GM20000 (cell line): ENCODE data around the gene PDGFB.

Experiments used
- DNase-seq: peaks from one replicate; pipeline ENCODE4 v3.0.0; 2012; ENCODE audit warnings: low spot score
- CTCF ChIP-seq: IDR thresholded peaks from 2 replicates; pipeline ENCODE4 v1.5.1; 2012; ENCODE audit warnings: mild to moderate bottlenecking, control low read depth; ENCODE audit errors: extremely low read depth, missing control alignments

PDGFB gene

GRCh38 chr22:39256979-39257378 is 12.2 kb upstream of the PDGFB start:
- no peak for TF ChIP-seq CTCF
- no peak for DNase-seq

GRCh38 chr22:39256186-39256552 is 11.4 kb upstream of the PDGFB start:
- no peak for TF ChIP-seq CTCF
- DNase-seq: no peak

DNA sequence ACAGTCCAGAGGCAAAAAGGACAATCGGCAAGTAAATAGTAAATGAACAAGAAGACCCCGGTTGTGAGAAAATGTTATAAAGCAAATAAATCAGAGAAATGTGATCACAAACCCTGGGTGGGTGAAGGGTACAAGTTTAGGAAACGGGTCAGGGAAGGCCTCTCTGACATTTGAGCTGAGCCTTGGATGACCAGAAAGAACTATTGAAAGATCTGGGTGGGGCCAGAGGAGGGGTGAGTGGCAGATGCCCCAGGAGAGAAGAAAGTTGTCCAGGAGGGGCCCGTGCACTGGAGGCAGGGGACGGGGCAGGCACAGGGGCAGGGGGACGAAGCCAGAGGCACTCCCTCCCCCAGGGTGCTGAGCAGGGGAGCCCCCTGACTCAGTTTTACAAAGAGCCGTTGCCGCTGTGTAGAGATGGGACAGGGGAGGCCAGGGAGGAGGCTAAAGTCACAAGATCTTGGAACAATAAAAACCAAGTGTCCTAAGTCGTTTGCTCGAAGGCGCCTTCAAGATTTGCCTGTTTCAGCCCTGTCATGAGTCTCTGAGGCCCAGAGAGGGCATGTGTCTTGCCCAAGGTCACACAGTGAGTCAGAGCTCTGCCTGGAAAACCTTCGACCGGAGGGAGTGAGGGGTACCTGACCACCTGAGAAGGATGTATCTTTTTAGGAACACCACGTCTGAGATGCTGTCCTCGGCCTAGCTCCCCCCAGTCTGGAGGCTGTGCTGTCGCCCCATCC is 10.8 kb upstream of the PDGFB start:
- TF ChIP-seq CTCF: no peak
- no peak for DNase-seq

DNA sequence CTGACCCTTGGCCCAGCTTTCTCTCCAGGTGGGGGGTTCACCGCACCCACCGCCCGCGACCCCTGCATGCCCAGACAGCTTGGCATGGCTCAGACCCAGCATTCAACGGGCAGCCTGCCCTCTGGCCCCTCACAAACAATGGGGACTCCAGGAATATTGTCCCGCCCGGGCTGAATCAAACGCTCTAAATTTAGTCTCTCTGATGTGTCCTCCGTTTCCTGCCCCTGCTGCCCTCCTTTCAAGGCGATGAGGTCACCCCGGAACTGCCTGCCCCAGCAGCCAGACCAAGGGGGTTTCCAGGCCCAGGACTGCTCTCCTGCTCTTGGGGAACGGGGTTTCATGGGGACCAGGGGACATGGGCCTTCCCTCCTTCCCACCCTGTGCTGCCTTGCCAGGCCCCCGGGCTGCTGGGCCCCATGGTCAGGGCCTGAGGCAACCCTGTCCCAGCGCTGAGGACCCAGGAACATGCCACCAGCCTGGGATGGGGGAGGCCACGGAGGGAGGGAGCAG is 10.1 kb upstream of the PDGFB start:
- TF ChIP-seq CTCF: no peak
- peak; percentile 87 for DNase-seq

GRCh38 chr22:39254122-39254521 is 9.3 kb upstream of the PDGFB start:
- TF ChIP-seq CTCF: no peak
- no peak for DNase-seq

GRCh38 chr22:39253435-39254070 is 8.8 kb upstream of the PDGFB start:
- no peak for TF ChIP-seq CTCF
- DNase-seq: peak; percentile 69
